ENCODE data around the gene YY2.

- TF ChIP-seq CTCF (IDR thresholded peaks at IDR 0.05) (no peak), POLR2A (IDR thresholded peaks at IDR 0.05) (no peak)
Measured at GRCh38 chrX:21821875-21822274, 33.9 kb upstream of the YY2 start.

Measured in testis (tissue), 2 donors.